ENCODE data around the gene ZNF362.
"Not testable (repeated sequence)": the region's sequence is repeated elsewhere in the genome, so short reads cannot be mapped to it uniquely, and the experiment has no call there.

ZNF362 gene

GRCh38 chr1:33287317-33287716, 31.0 kb downstream of the ZNF362 start:
- no peak for DNase-seq (ENCODE audit: low spot score)

GRCh38 chr1:33288976-33289857, 32.9 kb downstream of the ZNF362 start:
- no peak for DNase-seq (ENCODE audit: low spot score)

GRCh38 chr1:33289858-33290154, 33.5 kb downstream of the ZNF362 start:
- no peak for DNase-seq (ENCODE audit: low spot score)

- DNase-seq (ENCODE audit: low spot score): not testable (repeated sequence)
Observed at GRCh38 chr1:33290615-33291014, 34.3 kb downstream of the ZNF362 start.

DNA sequence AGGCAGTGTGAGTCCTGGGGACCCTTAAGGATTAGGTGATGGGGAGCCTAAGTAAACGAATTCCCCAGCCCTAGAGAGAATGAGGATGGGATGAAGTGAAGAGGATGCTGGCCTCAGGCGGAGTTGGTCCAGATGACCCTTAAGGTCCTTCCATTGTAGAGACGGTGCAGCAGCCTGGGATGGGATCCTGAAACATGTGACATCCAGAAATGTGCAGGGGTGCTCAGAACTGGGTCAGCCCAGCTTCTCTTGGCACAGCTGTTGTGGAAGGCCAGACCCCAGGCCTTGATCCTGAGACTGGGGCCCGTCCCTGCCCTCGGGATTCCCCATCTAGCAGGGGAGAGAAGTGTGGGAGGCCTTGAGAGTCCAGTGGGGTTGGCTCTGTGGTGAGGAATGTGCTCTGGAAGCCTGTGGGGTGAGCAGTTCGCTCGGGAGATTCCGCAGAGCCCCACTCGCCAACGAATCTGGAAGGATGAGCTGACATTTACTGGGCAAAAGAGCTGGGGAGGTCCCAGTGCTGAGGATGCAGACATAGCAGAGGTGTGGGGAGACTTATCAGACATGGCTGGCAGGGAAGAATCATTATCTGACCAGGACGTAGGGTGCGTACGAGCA, 36.5 kb downstream of the ZNF362 start:
- no peak for DNase-seq (ENCODE audit: low spot score)

DNA sequence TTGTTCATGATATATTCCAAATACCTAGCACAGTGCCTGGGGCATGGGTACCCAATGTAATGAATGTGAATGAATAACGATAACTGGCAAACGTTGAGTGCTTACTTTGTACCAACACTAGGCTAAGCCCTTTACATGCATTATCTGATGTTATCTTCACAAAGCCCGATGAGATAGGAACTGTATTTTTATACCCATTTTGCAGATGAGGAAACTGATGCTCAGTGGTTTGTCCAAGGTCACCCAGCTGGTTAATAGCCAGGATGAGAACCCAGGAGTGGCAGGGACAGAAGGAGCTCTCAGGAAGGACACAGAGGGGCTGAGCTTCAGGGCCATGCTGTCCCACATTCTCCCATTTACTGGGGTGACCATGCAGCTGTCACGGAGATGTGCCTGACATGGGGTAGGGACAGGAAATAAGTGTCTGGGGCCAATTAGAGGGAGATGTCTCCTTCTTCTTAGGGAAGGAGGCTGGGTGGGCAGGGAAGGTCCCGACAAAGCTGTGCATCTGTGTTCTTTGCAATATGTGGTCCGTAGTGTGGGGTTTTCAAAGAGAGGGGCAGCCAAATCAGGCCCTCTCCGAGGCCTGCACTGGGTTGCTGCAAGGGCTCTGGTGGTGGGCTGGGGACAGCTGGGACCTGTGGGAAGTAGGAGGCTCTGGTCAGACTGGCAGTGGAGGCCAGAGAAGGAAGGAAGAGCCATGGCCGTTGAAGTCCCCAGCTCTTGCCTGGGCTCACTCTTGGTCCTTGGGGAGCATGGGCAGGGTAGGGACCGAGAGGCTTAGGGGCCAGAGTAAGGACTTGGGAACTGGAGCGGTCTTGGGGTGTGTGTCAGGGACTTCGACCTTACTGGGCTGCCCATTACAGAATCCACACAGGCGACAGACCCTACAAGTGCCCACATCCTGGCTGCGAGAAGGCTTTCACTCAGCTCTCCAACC, 38.0 kb downstream of the ZNF362 start:
- no peak for DNase-seq (ENCODE audit: low spot score)

DNA sequence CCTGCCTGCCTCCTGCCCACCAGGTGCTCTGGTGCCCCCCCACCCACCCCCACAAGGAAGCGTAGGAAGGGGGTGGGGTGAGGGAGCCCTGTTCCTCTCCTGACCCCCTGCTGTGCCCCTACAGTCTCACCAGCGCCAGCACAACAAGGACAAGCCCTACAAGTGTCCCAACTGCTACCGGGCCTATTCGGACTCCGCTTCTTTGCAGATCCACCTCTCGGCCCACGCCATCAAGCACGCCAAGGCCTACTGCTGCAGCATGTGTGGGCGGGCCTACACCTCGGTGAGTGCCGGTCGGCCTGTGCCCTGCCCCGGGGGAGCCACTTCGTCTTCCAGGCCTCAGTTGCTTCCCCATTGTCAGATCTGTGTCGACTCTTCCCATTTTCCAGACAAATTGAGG, 38.7 kb downstream of the ZNF362 start:
- no peak for DNase-seq (ENCODE audit: low spot score)

GRCh38 chr1:33295450-33296081, 39.3 kb downstream of the ZNF362 start:
- DNase-seq (ENCODE audit: low spot score): peak; percentile 86

DNA sequence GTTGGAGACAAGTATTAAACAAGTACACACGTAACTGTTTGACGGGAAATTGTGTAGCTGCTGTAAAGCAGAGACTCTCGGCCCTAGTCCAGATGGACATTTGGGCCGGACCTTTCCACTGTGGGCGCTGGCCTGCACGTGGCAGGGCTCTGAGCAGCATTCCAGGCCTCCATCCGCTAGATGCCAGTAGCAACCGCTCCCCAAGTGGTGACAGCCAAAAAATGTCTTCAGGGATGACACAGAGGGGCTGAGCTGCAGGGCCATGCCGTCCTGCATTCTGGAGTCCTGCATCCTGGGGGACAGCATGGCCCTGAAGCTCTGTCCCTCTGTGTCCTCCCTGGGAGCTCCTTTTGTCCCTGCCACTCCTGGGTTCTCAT, 39.8 kb downstream of the ZNF362 start:
- peak; percentile 48 for DNase-seq (ENCODE audit: low spot score)

DNA sequence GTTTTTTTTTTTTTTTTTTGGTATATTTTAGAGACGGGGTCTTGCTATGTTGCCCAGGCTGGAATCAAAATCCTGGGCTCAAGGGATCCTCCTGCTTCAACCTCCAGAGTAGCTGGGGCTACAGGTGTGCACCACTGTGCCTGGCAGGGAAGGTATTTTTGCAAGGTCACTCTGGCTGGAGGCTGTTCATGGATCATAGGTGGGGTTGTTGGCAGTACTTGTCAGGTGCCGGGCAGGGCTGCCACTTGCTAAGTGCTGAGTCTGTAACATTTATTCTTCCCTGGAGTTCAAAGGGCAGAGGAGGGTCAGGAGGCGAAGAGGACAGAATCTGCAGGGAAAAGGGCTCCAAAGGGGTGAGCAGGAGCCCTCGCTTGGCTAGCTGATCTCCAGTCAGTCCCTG, 40.5 kb downstream of the ZNF362 start:
- no peak for DNase-seq (ENCODE audit: low spot score)

DNA sequence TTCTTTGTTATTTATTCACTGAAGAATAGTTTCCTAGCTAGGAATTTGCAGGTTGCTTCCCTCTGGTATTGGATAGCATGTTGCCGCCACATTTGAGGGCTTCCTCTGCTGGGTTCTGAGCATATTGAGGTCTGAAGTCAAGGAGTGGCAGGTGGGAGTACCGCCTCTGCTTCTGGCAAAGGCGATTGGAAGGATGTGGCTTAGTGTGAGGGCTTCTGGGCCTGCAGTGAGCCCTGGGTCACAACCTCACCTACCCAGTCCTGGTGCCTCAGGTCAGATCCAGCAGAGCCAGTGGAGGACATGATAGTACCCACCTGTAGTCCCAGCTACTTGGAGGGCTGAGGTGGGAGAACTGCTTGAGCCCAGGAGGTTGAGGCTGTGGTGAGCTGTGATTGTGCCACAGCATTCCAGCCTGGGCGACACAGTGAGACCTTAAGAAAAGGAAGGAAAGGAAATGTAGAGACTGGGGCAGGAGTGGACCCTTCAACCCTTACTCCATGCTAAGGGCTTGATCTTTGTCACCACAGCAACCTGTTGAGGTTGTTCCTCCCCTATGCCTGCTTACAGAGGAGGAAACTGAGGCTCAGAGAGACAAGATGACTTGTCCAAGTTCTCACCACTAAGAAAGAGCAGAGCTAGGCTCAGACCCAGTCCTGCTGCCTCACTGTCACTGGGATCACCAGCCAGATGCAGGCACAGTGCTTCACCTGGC, 41.8 kb downstream of the ZNF362 start:
- DNase-seq (ENCODE audit: low spot score): no peak

GRCh38 chr1:33298623-33299277, 42.5 kb downstream of the ZNF362 start:
- peak; percentile 84 for DNase-seq (ENCODE audit: low spot score)

DNA sequence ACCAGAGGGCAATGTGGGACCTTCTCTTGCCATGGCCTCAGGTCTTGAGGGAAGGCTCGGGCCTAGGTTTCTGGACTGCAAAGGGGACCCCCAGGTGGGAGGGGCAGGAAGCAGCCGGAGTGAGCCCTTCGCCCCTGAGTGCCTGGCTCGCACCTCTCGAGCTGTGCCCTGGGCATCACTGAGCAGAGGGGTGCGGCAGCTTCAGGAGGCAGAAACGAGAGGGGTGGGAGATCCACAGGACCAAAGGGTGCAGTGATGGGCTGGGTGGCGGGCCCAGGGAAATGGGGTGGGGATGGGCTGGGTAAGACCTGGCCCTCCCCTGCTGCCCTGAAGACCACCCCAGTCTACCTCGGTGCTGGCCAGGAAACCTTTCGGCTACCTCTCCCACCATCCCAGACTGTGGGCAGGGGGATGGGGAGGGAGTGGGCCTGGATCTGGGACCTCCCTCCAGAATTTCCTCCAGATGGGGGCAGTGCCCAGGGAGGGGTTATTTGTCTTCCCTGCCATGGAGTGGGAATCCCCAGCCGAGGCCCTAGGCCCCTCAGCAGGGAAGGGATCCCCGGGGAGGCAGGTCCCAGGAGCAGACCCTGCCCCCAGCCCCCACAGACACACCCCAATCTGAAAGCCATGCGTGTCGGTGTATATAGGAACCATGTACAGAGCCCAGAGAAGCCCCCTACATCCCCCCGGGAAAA, 43.3 kb downstream of the ZNF362 start:
- DNase-seq (ENCODE audit: low spot score): no peak

DNA sequence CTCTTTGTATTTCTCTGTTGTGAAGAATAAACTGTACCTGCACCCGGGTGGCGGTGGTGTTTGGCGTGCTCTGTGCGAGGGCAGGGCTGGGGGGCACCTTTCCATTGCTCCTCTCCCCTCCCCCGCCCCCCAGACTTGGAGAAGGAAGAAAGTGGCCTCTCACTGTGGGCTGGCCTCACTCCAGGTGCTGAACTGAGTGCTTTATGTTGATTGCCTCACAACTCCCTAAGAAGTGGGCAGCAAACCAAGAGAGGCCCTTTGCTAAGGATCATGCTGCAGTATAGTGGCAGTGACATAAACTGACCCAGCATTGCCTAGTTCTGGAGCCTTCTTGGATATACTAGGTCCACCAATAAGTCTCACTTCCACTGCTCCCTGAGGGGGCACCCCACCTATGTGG, 44.4 kb downstream of the ZNF362 start:
- peak; percentile 76 for DNase-seq (ENCODE audit: low spot score)

DNA sequence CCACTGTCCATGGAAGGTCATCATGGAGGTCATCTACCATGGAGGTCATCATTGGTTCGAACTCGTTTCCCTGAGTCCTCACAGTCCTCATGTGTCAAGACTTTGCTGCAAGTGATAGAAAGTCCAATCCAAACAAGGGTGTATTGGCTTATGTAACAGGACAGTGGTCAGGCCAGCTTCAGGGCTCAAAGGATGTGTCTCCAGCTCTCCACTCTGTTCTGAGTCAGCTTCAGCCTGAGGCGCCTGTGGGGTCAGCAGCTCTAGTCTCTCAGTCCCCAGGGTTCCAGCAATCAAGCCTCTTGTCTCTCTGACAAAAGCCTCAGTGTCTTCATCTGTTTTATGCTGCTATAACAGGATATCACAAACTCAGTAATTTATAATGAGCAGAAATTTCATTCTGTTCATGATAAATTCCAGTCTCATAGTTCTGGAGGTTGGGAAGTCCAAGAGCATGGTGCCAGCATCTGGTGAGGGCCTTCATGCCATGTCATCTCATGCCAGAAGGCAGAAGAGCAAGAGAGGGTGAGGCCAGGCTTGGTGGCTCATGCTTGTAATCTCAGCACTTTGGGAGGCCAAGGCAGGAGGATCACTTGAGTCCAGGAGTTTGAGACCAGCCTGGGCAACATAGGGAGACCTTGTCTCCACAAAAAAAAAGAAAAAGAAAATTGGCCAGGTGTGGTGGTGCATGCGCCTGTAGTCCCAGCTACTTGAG, 45.1 kb downstream of the ZNF362 start:
- DNase-seq (ENCODE audit: low spot score): peak; percentile 16

DNA sequence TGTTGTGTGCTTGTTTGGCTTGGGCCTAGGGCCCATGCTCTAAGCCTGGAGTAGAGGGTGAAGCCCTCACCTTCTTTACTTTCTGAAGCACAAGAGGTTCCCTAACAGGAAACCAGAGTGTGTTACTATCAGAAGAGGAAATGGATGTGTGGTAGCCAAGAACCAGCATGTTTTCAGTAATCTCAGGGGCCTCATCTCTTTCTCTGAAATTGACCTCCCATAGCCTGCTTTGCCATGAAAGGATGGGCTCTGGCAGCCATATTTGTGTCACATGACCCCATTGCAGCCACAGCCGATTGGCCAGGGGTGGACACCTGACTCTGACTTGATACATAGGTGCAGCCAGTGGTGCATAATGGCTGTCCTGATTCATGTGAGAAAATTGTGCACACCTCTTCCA, 46.0 kb downstream of the ZNF362 start:
- no peak for DNase-seq (ENCODE audit: low spot score)

DNA sequence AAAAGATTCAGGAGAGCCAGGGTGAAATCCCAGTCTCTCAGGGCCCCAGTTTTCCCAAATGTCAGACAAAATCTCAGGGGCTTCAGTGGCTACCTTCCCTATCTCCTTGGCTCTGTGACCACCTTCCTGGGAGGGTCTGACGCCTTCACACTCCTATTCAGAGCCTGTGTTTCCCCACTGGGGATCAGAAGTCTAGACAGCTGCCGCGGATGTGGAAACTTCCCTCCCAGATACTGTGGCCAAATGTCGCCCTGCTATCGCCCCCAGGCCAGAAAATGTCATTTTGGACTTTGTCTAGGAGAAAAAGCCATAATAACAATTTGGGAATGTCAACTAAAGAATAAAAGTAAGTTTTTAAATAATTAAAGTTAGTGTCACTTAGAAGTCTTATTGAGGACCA, 48.7 kb downstream of the ZNF362 start:
- no peak for DNase-seq (ENCODE audit: low spot score)

DNA sequence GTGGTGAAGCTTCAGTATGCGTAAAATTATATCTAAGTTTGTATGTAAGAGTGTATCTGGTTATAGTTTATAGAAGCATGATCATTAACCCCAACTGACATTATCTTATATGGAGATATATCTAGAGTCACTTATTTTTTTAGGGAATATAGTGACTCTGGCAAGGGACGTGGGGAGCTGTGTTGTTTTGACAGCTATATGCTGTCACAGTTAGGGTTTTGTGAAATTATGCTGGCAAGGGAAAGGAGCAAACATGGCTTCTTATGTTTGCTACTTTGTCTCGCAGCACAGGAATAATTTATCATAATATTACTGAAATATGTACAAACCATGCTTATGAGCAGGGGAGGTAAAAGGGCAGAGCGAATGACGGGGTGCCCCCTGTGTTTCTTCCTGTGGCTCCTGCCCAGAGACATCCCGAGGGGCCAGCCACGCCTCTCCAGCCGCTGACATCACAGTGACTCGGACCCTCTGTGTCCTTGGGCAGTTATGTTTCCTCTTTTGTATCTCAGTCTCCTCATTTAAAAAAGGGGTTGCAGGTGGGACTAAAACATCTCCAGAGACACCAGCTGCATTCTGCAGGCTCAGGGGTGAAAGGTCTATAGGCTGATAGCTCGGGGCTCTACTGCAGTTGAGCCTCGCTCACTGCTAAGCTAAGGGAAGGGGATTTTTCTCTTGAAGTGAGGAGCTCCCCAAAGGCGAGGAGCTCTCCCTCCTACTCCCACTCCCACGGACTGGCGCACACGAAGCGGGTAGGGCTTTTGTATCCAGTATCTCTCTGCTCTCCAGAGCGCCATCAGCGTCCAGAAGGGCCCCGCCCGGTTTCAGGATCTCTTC, 49.7 kb downstream of the ZNF362 start:
- DNase-seq (ENCODE audit: low spot score): no peak

All from AG08395 (cell line).